Kidney epithelial cell (primary cell): ENCODE results near the gene MTMR2. TPM values are rescaled to one million over a fixed set of nuclear protein-coding genes. Genes with fewer than 3 reads are reported as not detected.
A peak's percentile ranks its signal among the peaks of the same experiment; 100 is the strongest.

Experiments used
- DNase-seq: peaks from one replicate; pipeline ENCODE4 v3.0.0-alpha.2; 2010; ENCODE audit warnings: low read depth
- H3K27me3 ChIP-seq: 2 replicates; pipeline ENCODE4 v1.6.0; 2011; ENCODE audit warnings: low read length; ENCODE audit not compliant: control insufficient read depth, insufficient read depth
- H3K36me3 ChIP-seq: 2 replicates; pipeline ENCODE4 v1.5.1; 2011; ENCODE audit warnings: low read length; ENCODE audit not compliant: control insufficient read depth, insufficient read depth
- H3K4me3 ChIP-seq: 2 replicates; pipeline ENCODE4 v1.5.1; 2011; ENCODE audit warnings: low read depth, mild to moderate bottlenecking, control low read depth, low read length
- CTCF ChIP-seq: IDR thresholded peaks from 2 replicates; pipeline ENCODE4 v1.5.1; 2011; ENCODE audit warnings: mild to moderate bottlenecking, moderate library complexity, low read length, control low read depth, inconsistent platforms; ENCODE audit not compliant: insufficient read depth, poor library complexity, severe bottlenecking
- total RNA-seq: library from RNA; depleted of rRNA; stranded (reverse); fragments of >200 nt; gene quantifications from 2 replicates; pipeline ENCODE4 v1.2.3, GENCODE V29; 2015

MTMR2 gene
- total RNA-seq, 1 donor from 2014 or later = 33.9 TPM

GRCh38 chr11:95835768-95836488 is 88.0 kb downstream of the MTMR2 start:
- TF ChIP-seq CTCF = peak; percentile 88
- H3K4me3 ChIP-seq = no peak overlapping the region
- H3K36me3 ChIP-seq = no peaks in the 10 kb centered on the region
- DNase-seq = peak; percentile 61
- no peaks in the 10 kb centered on the region for H3K27me3 ChIP-seq

- Histone ChIP-seq H3K4me3 (no peak overlapping the region), H3K36me3 (no peaks in the 10 kb centered on the region), H3K27me3 (no peaks in the 10 kb centered on the region)
- TF ChIP-seq CTCF = no peak
- DNase-seq = no peak
Measured at GRCh38 chr11:95835351-95835750, 88.6 kb downstream of the MTMR2 start.

GRCh38 chr11:95833378-95833777 is 90.5 kb downstream of the MTMR2 start:
- no peaks in the 10 kb centered on the region for H3K36me3 ChIP-seq
- H3K27me3 ChIP-seq = no peaks in the 10 kb centered on the region
- no peak overlapping the region for H3K4me3 ChIP-seq
- no peak for TF ChIP-seq CTCF
- DNase-seq = no peak

GRCh38 chr11:95832763-95833162 is 91.1 kb downstream of the MTMR2 start:
- H3K4me3 ChIP-seq = no peak overlapping the region
- no peaks in the 10 kb centered on the region for H3K36me3 ChIP-seq
- no peak for DNase-seq
- no peaks in the 10 kb centered on the region for H3K27me3 ChIP-seq
- no peak for TF ChIP-seq CTCF

- H3K4me3 ChIP-seq = no peak overlapping the region
- H3K36me3 ChIP-seq = no peaks in the 10 kb centered on the region
- no peaks in the 10 kb centered on the region for H3K27me3 ChIP-seq
- TF ChIP-seq CTCF = no peak
- peak; percentile 71 for DNase-seq
Measured at GRCh38 chr11:95831198-95831883, 92.6 kb downstream of the MTMR2 start.
